T-helper 2 cell treated with Interferon-gamma antibody and Interleukin-4, amounts not matched to agents 100 ng/mL and 5 ng/mL, for 36 hours (primary cell): Measurements from ENCODE around the gene PDCD10. TPM values are rescaled to one million over a fixed set of nuclear protein-coding genes. Genes with fewer than 3 reads are reported as not detected.

Experiments
- intact Hi-C: fragments of 100-400 bp; cut with micrococcal nuclease; formaldehyde crosslinking; loops from one replicate; pipeline ENCODE4 v1.15.1; 2023
- total RNA-seq: library from RNA; stranded (reverse); gene quantifications from 2 replicates; pipeline ENCODE4 v1.2.3, GENCODE V29; 2022

PDCD10 gene
- total RNA-seq, 1 donor from 2014 or later = 64.9 TPM

- intact Hi-C loops = loop anchor here (1.0 kb wide), 4 partner anchors 15 to 355 kb away; partner anchors contain the start of gene ZBBX
These were observed 794 bp upstream of the PDCD10 start, which contains the start of gene SERPINI1 for GRCh38 chr3:167735233-167736138. Gene SERPINI1, plus strand, starts transcription at chr3:167735721. Its CDS starts 53,408 bp downstream, at chr3:167789129.

GRCh38 chr3:167733961-167734497, 663 bp downstream of the PDCD10 start:
- intact Hi-C loops = loop anchor here (1.0 kb wide), 1 partner anchor 360 kb away; no protein-coding TSS in a partner anchor

- intact Hi-C loops = no loop called here
These were observed 2.2 kb downstream of the PDCD10 start for GRCh38 chr3:167732313-167733065.

GRCh38 chr3:167731393-167731792, 3.3 kb downstream of the PDCD10 start:
- intact Hi-C loops = no loop called here

- intact Hi-C loops = no loop called here
These were observed 5.1 kb downstream of the PDCD10 start for GRCh38 chr3:167729591-167729990.

- intact Hi-C loops = no loop called here
These were observed 5.9 kb downstream of the PDCD10 start for GRCh38 chr3:167728632-167729323.

GRCh38 chr3:167728176-167728575, 6.5 kb downstream of the PDCD10 start:
- intact Hi-C loops = no loop called here

GRCh38 chr3:167723872-167724271, 10.8 kb downstream of the PDCD10 start:
- intact Hi-C loops = no loop called here

GRCh38 chr3:167723025-167723512, 11.6 kb downstream of the PDCD10 start:
- intact Hi-C loops = no loop called here

GRCh38 chr3:167718582-167718981, 16.1 kb downstream of the PDCD10 start:
- intact Hi-C loops = no loop called here

GRCh38 chr3:167716920-167717319, 17.8 kb downstream of the PDCD10 start:
- intact Hi-C loops = no loop called here

GRCh38 chr3:167714871-167715270, 19.8 kb downstream of the PDCD10 start:
- intact Hi-C loops = no loop called here

GRCh38 chr3:167712445-167712844, 22.2 kb downstream of the PDCD10 start:
- intact Hi-C loops = no loop called here

GRCh38 chr3:167711439-167711838, 23.3 kb downstream of the PDCD10 start:
- intact Hi-C loops = no loop called here

- intact Hi-C loops = no loop called here
These were observed 24.1 kb downstream of the PDCD10 start for GRCh38 chr3:167710552-167710951.

- intact Hi-C loops = no loop called here
These were observed 25.0 kb downstream of the PDCD10 start for GRCh38 chr3:167709690-167710089.

- intact Hi-C loops = no loop called here
These were observed 28.9 kb downstream of the PDCD10 start for GRCh38 chr3:167705840-167706239.

- intact Hi-C loops = no loop called here
These were observed 33.8 kb downstream of the PDCD10 start for GRCh38 chr3:167700926-167701325.

- intact Hi-C loops = no loop called here
These were observed 34.6 kb downstream of the PDCD10 start for GRCh38 chr3:167700046-167700445.

- intact Hi-C loops = no loop called here
These were observed 40.6 kb downstream of the PDCD10 start for GRCh38 chr3:167694121-167694520.

- intact Hi-C loops = loop anchor here (1.0 kb wide), 1 partner anchor 44 kb away; the partner anchor contains the start of gene SERPINI1
These were observed 43.3 kb downstream of the PDCD10 start for GRCh38 chr3:167691366-167691765.
